H1 (cell line): ENCODE data around the gene ASTN2. TPM values are rescaled to one million over a fixed set of nuclear protein-coding genes. Genes with fewer than 3 reads are reported as not detected.

ENCODE experiments used
- HDAC2 ChIP-seq, 2 experiments: fragments of 300-600 bp in 1 of 2; sonication (generic) in 1 of 2; IDR thresholded peaks; 2 replicates each; pipeline ENCODE4 v1.6.1; 2011 to 2012; ENCODE audit warnings: low read depth in 2 of 2, low read length in 2 of 2, mild to moderate bottlenecking in 2 of 2, moderate library complexity in 2 of 2, borderline replicate concordance in 1 of 2, inconsistent platforms in 1 of 2
- POU5F1 ChIP-seq: IDR thresholded peaks from 2 replicates; pipeline ENCODE4 v1.6.1; 2011; ENCODE audit warnings: low read depth, mild to moderate bottlenecking, low read length, moderate library complexity
- RNF2 ChIP-seq: fragments of 200-900, 300-1000 bp; sonication (generic); IDR thresholded peaks from 2 replicates; pipeline ENCODE4 v1.7.1; 2016; ENCODE audit warnings: borderline replicate concordance, low read depth, mild to moderate bottlenecking, antibody characterized with exemption, low read length; ENCODE audit not compliant: poor library complexity, severe bottlenecking; ENCODE audit errors: missing control alignments
- SP4 ChIP-seq: IDR thresholded peaks from 2 replicates; pipeline ENCODE4 v1.6.1; 2012; ENCODE audit warnings: low read length, inconsistent platforms
- polyA plus RNA-seq, 7 experiments: library from polyadenylated mRNA; depleted of rRNA in 3 of 7; stranded (reverse) in 5 of 7; unstranded in 2 of 7; fragments of >200 nt in 5 of 7; fragments of 200-250 nt in 2 of 7; gene quantifications; 1 replicate in 5 of 7; 2 replicates in 1 of 7; 4 replicates in 1 of 7; pipeline versions ENCODE4 v1.2.1 to v1.2.3, GENCODE V29; 2011 to 2013; ENCODE audit warnings: missing spikeins in 2 of 7, mixed read lengths in 2 of 7
- total RNA-seq: library from RNA; stranded (reverse); fragmentation: NEBNext Ultra II Directional; extraction: Animal tissue kit (Norgen Biotek cat#: 25700); gene quantifications from 2 replicates; pipeline ENCODE4 v1.2.1, GENCODE V29; 2021

Gene ASTN2
- total and polyA plus RNA-seq, 2 of the 8 experiments (the other 6 are each of a cell fraction or from before 2014, with no cell fraction given) = 8.2 to 13.7 TPM

- TF ChIP-seq POU5F1 (no peak), RNF2 (no peak), SP4 (no peak), HDAC2 (IDR thresholded peaks at IDR 0.05; ENCODE audit: borderline replicate concordance in 1 of 2, low read depth in 2 of 2, low read length in 2 of 2) (no peak)
Observed at GRCh38 chr9:116502746-116503145, 912.1 kb downstream of the ASTN2 start (continued).
